Adrenal gland (tissue), 12 donors: ENCODE measurements around the gene ELL2. TPM values are rescaled to one million over a fixed set of nuclear protein-coding genes. Genes with fewer than 3 reads are reported as not detected.

Experiments used
- DNase-seq, 7 donors: peaks; one replicate each; pipeline ENCODE4 v3.0.0-alpha.2; 2019 to 2020
- H3K27ac ChIP-seq, 5 donors: fragments of 200-600 bp; sonication (generic) in 4 of 5; 1 replicate in 3 of 5; 2 replicates in 2 of 5; pipeline versions ENCODE4 v1.5.1 to v1.8.0; 2016 to 2020; ENCODE audit warnings: mild to moderate bottlenecking in 1 of 5
- H3K27me3 ChIP-seq: fragments of 200-600 bp; 2 replicates; pipeline ENCODE4 v1.8.0; 2021
- H3K36me3 ChIP-seq, 2 donors: fragments of 200-600 bp; replicated peaks in 1 of 2; 1 replicate in 1 of 2; 2 replicates in 1 of 2; pipeline versions ENCODE4 v1.5.1 to v1.8.0; 2018 to 2022
- H3K4me1 ChIP-seq, 2 donors: fragments of 200-600 bp; replicated peaks in 1 of 2; 1 replicate in 1 of 2; 2 replicates in 1 of 2; pipeline versions ENCODE4 v1.5.1 to v1.8.0; 2018 to 2021
- H3K4me3 ChIP-seq, 4 donors: fragments of 200-600 bp; sonication (generic) in 3 of 4; one replicate each; pipeline ENCODE4 v1.5.1; 2016 to 2018
- H3K9me3 ChIP-seq, 3 donors: fragments of 200-600 bp; sonication (generic) in 1 of 3; replicated peaks in 1 of 3; 1 replicate in 2 of 3; 2 replicates in 1 of 3; pipeline versions ENCODE4 v1.5.1 to v1.8.0; 2016 to 2021
- CTCF ChIP-seq, 6 experiments: fragments of 450-650 bp in 4 of 6; fragments of 200-600 bp in 2 of 6; sonication (generic) in 1 of 6; IDR thresholded peaks; 1 replicate in 5 of 6; 2 replicates in 1 of 6; pipeline versions ENCODE4 v1.5.1 to v1.8.0; 2016 to 2021; ENCODE audit warnings: antibody characterized with exemption in 6 of 6, mild to moderate bottlenecking in 2 of 6, moderate library complexity in 1 of 6
- POLR2A ChIP-seq, 2 donors: fragments of 450-650 bp; IDR thresholded peaks; one replicate each; pipeline ENCODE4 v1.6.1; 2017; ENCODE audit warnings: antibody characterized with exemption in 2 of 2, mild to moderate bottlenecking in 2 of 2, moderate library complexity in 1 of 2
- WGBS, 4 donors: extraction: QIAGEN DNeasy Blood & Tissue Kit in 2 of 4; methylation state at CpG; one replicate each; pipeline versions ENCODE4 v1.1.5 to v1.1.7; 2013 to 2017; 5-methylcytosine and 5-hydroxymethylcytosine counted together
- intact Hi-C, 2 donors: fragments of 100-400 bp; cut with DNase I; formaldehyde crosslinking; loops; one replicate each; pipeline versions ENCODE4 v1.14.1 to v1.15.0; 2022 to 2023
- polyA plus RNA-seq, 3 donors: library from polyadenylated mRNA; stranded (reverse); fragments of 200-250 nt in 2 of 3; fragments of 350-450 nt in 1 of 3; fragmentation: Illumina TruSeq in 1 of 3; extraction: RNeasy Lipid Tissue Mini Kit (QIAGEN cat#74804) in 1 of 3; gene quantifications; one replicate each; pipeline ENCODE4 v1.2.3, GENCODE V29; 2013 to 2014
- total RNA-seq, 9 donors: library from RNA; depleted of rRNA in 4 of 9; stranded (reverse); fragments of >200 nt in 4 of 9; fragments of 120-200 nt in 1 of 9; fragmentation: NEBNext Ultra II Directional in 1 of 9; extraction: Animal tissue kit (Norgen Biotek cat#: 25700) in 1 of 9; gene quantifications; one replicate each; pipeline versions ENCODE4 v1.1.0 to v1.2.4, GENCODE V29; 2013 to 2023
- donor health status: healthy with polysubstance abuse.
- donor health status: Bipolar disorder and iron deficiency.
- donor health status: DM: yes; HTN: yes; CAD: no.
- donor health status: DM: no; HTN: no; CAD: no.
- donor health status: DM: no; HTN: no; CAD: no.
- donor health status: DM: yes; HTN: yes; CAD: no.

The ELL2 gene
- total and polyA plus RNA-seq, 12 donors = 3.4 to 27.5 (median 14.5) TPM

GRCh38 chr5:95959051-95959887 lies 2.4 kb downstream of the ELL2 start:
- DNase-seq = no peak
- Histone ChIP-seq H3K4me1 (peaks cover 6 to 55% of the 10 kb centered on the region in 2 donors), H3K9me3 (no peaks in the 10 kb centered on the region), H3K27ac (no peak overlapping the region), H3K27me3 (no peaks in the 10 kb centered on the region), H3K4me3 (peak overlapping the region in 2 of 4 donors; percentile 52 to 80), H3K36me3 (no peaks in the 10 kb centered on the region)
- 86 to 90% (median 88%) methylated on average over 9 of the region's 9 CpGs for WGBS, 4 donors
- TF ChIP-seq POLR2A (IDR thresholded peaks at IDR 0.05) = no peak
- TF ChIP-seq CTCF (IDR thresholded peaks at IDR 0.05) = no peak
- intact Hi-C loops = no loop called here

- no peak for DNase-seq
- intact Hi-C loops = no loop called here
- no peak overlapping the region for H3K4me3 ChIP-seq
- H3K27me3 ChIP-seq = no peaks in the 10 kb centered on the region
- no peaks in the 10 kb centered on the region for H3K9me3 ChIP-seq
- no peaks in the 10 kb centered on the region for H3K36me3 ChIP-seq
- 74 to 98% (median 91%) methylated on average over 3 of the region's 3 CpGs for WGBS, 4 donors
- H3K4me1 ChIP-seq = peaks cover 6 to 56% of the 10 kb centered on the region in 2 donors
- TF ChIP-seq CTCF (IDR thresholded peaks at IDR 0.05) (no peak), POLR2A (IDR thresholded peaks at IDR 0.05) (no peak)
- no peak overlapping the region for H3K27ac ChIP-seq
These were observed 3.2 kb downstream of the ELL2 start for GRCh38 chr5:95958310-95959014.

- Histone ChIP-seq H3K27me3 (no peaks in the 10 kb centered on the region), H3K36me3 (no peaks in the 10 kb centered on the region), H3K4me1 (peaks cover 6 to 63% of the 10 kb centered on the region in 2 donors), H3K4me3 (no peak overlapping the region), H3K9me3 (no peaks in the 10 kb centered on the region), H3K27ac (no peak overlapping the region)
- no peak for DNase-seq
- WGBS, 4 donors = 89 to 95% (median 91%) methylated on average over 3 of the region's 3 CpGs
- intact Hi-C loops = no loop called here
- TF ChIP-seq POLR2A (IDR thresholded peaks at IDR 0.05) (no peak), CTCF (IDR thresholded peaks at IDR 0.05) (no peak)
These were observed 4.0 kb downstream of the ELL2 start for GRCh38 chr5:95957561-95958203.

- peaks cover 6 to 57% of the 10 kb centered on the region in 2 donors for H3K4me1 ChIP-seq
- intact Hi-C loops = no loop called here
These were observed 4.8 kb downstream of the ELL2 start for GRCh38 chr5:95956900-95957293.

More at GRCh38 chr5:95956900-95957293, 4.8 kb downstream of the ELL2 start:
- no peak for DNase-seq
- Histone ChIP-seq H3K9me3 (no peaks in the 10 kb centered on the region), H3K36me3 (no peaks in the 10 kb centered on the region), H3K27me3 (no peaks in the 10 kb centered on the region), H3K27ac (no peak overlapping the region), H3K4me3 (no peak overlapping the region)
- TF ChIP-seq CTCF (IDR thresholded peaks at IDR 0.05) (no peak), POLR2A (IDR thresholded peaks at IDR 0.05) (no peak)
